Activated CD4-positive, alpha-beta memory T cell treated with anti-CD3 and anti-CD28 coated beads for 36 hours (primary cell): Measurements from ENCODE around the gene RRP12. TPM values are rescaled to one million over a fixed set of nuclear protein-coding genes. Genes with fewer than 3 reads are reported as not detected.

Source experiments
- CTCF ChIA-PET: fragments of 350-600 bp; sonication (Branson Sonifier 250); formaldehyde crosslinking; loops from one replicate; lab custom pipeline; 2021; ENCODE audit warnings: antibody characterized with exemption, inconsistent platforms; lab: Charles Lee
- POLR2A ChIA-PET: fragments of 350-600 bp; sonication (Branson Sonifier 250); formaldehyde crosslinking; loops from one replicate; lab custom pipeline; 2021; ENCODE audit warnings: antibody characterized with exemption; lab: Charles Lee
- DNase-seq: peaks from one replicate; pipeline ENCODE4 v3.0.0-alpha.2; 2020
- H3K27ac Mint-ChIP-seq: one replicate; pipeline ENCODE4 v1.8.0; 2021; ENCODE audit warnings: mixed read lengths
- H3K27me3 Mint-ChIP-seq: one replicate; pipeline ENCODE4 v1.8.0; 2021; ENCODE audit warnings: mixed read lengths
- H3K36me3 Mint-ChIP-seq: one replicate; pipeline ENCODE4 v1.8.0; 2021; ENCODE audit warnings: mixed read lengths
- H3K4me1 Mint-ChIP-seq: one replicate; pipeline ENCODE4 v1.8.0; 2021; ENCODE audit warnings: low read depth, mixed read lengths
- H3K4me3 Mint-ChIP-seq: one replicate; pipeline ENCODE4 v1.8.0; 2021; ENCODE audit warnings: mild to moderate bottlenecking, mixed read lengths
- H3K9me3 Mint-ChIP-seq: one replicate; pipeline ENCODE4 v1.8.0; 2021; ENCODE audit warnings: mixed read lengths
- intact Hi-C: fragments of 100-400 bp; cut with micrococcal nuclease; formaldehyde crosslinking; loops from one replicate; pipeline ENCODE4 v1.15.1; 2023
- total RNA-seq, 2 experiments: library from RNA; stranded (reverse); gene quantifications; one replicate each; pipeline ENCODE4 v1.2.3, GENCODE V29; 2021

The RRP12 gene
- total RNA-seq, 2 experiments from 2014 or later: 40.4 to 41.8 TPM

DNA sequence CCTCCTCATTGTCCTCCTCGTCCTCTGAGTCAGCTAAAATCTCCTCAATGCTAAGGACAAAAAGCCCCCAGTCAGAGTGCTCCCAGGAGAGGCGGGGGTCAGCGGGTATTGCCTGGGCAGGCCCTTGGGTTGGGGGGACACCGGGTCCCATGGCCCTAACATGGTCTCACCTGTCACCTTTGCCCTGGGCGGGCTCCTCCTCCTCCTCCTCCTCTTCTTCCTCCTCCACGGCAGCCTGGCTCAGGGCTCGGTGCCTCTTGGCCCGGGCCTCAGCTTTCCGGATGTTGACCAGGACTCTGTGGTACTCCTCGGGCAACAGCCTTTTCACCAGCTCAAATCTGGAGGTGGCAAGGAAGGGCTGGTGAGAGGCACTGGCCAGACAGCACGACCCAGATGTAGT lies 34.6 kb downstream of the RRP12 start:
- Mint-ChIP-seq H3K9me3 (no peaks in the 10 kb centered on the region), H3K36me3 (peaks cover 53% of the 10 kb centered on the region), H3K4me3 (no peak overlapping the region), H3K4me1 (no peaks in the 10 kb centered on the region), H3K27me3 (no peaks in the 10 kb centered on the region), H3K27ac (no peak overlapping the region)
- POLR2A ChIA-PET: no interaction called here
- DNase-seq: no peak
- CTCF ChIA-PET: no interaction called here
- intact Hi-C loops: no loop called here

DNA sequence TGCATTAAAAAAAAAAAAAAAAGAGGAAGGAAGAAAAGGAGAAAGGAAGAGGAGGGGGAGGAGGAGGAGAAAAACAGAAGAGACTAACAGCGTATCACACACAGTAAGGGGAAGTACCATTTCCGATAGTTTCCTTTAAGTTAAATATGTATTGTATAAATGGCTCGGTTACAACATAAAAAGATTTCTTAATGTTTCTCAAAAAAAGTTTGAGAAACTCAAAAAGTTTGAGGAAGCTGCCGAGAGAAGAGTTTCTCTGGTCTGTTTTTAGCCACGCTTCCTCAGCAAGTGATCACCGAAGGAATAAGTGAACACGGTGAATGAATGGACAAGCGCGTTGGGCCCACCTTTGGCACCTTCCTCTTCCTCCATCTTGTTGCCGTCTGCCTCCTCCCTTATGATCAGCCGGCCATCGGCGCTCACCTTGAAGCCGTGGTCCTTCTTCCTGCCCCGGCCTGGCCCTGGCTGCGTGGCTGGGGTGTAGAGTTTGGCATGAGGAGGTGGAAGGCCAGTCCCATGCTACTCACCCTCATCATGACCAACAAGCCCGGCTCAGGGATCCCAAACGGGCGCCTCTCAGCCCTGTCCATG lies 35.3 kb downstream of the RRP12 start:
- no peak for DNase-seq
- H3K27ac Mint-ChIP-seq: no peak overlapping the region
- H3K9me3 Mint-ChIP-seq: no peaks in the 10 kb centered on the region
- intact Hi-C loops: no loop called here
- no peaks in the 10 kb centered on the region for H3K4me1 Mint-ChIP-seq
- POLR2A ChIA-PET: no interaction called here
- CTCF ChIA-PET: no interaction called here
- peaks cover 51% of the 10 kb centered on the region for H3K36me3 Mint-ChIP-seq
- no peaks in the 10 kb centered on the region for H3K27me3 Mint-ChIP-seq
- H3K4me3 Mint-ChIP-seq: no peak overlapping the region

DNA sequence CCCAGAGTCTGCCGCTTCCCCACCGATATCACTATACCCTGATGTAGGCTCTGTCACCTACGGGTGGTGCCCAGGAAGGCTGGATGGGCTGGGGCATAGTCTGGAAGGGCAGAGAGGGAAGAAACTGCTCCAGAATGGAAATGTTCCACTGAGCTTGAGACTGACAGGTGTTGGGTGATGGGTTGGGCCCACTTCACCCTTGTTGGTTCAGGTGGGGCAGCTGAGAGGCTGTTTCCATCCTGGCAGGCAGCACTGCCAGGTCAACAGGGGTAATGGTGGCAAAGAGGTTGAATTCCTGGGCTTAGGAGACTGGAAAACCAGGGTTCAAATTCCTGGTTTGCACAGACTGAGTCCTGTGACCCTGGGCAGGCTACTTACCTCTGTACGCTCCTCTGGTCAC lies 38.1 kb downstream of the RRP12 start:
- H3K27me3 Mint-ChIP-seq: no peaks in the 10 kb centered on the region
- no peak overlapping the region for H3K4me3 Mint-ChIP-seq
- no peak for DNase-seq
- H3K4me1 Mint-ChIP-seq: no peaks in the 10 kb centered on the region
- intact Hi-C loops: no loop called here
- CTCF ChIA-PET: interaction anchor here (1.0 kb wide), 1 partner anchor 84 kb away, joined by 3 read pairs; no protein-coding TSS in a partner anchor
- H3K27ac Mint-ChIP-seq: no peak overlapping the region
- POLR2A ChIA-PET: no interaction called here
- H3K9me3 Mint-ChIP-seq: no peaks in the 10 kb centered on the region
- H3K36me3 Mint-ChIP-seq: peaks cover 37% of the 10 kb centered on the region

DNA sequence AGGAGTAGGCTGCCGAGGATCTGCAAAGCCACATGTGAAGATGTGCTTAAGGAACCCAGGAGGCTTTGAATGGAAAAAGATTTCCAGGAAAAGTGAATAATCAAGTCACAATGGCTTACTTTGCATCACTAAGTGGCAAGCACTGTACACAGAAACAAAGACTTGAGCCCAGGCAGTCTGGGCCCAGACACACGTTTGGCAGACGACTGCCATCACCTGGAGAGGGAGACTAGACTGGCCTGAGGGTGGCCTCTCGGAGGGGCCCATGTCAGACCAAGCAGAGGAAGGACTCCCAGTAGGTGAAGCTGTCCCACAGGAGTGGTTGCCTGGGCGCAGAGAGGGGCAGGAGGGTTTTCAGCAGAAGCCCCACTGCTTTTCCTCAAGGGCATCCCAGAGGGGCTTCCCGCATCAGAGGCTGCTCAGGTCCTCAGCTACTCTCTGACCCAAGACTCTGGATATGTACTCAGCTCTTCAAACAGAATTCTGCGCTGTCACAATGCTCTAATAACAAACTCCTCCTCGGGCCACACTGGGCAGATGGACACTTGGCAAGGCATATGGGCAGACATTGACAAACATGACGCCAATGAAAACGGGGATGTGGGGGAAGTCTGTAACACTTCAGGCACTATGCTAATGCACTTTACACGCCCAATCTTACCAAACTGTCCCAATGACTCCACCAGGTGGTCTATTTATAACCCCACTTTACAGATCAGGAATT lies 38.7 kb downstream of the RRP12 start:
- H3K9me3 Mint-ChIP-seq: no peaks in the 10 kb centered on the region
- intact Hi-C loops: no loop called here
- H3K27me3 Mint-ChIP-seq: no peaks in the 10 kb centered on the region
- H3K27ac Mint-ChIP-seq: no peak overlapping the region
- no peak for DNase-seq
- H3K4me3 Mint-ChIP-seq: no peak overlapping the region
- CTCF ChIA-PET: interaction anchor here (1.0 kb wide), 1 partner anchor 84 kb away, joined by 3 read pairs; no protein-coding TSS in a partner anchor
- peaks cover 36% of the 10 kb centered on the region for H3K36me3 Mint-ChIP-seq
- no peaks in the 10 kb centered on the region for H3K4me1 Mint-ChIP-seq
- POLR2A ChIA-PET: no interaction called here

DNA sequence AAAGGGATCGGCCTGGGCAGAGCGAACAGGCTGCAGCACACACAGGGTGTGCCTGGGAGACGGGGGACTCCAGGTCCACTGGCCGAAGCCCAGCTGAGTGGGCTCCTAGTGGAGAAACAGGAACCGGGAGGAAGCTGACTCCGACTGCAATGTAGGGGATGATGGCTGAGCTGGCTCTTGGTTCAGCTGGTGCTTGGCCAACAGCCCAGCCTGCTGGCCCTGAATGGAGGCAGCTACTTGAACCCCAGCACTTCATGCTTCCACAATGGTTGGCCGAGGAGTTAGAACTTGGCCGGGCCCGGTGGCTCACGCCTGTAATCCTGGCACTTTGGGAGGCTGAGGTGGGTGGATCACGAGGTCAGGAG lies 39.6 kb downstream of the RRP12 start:
- H3K27me3 Mint-ChIP-seq: no peaks in the 10 kb centered on the region
- ChIA-PET POLR2A (no interaction called here), CTCF (interaction anchor here (0.7 kb wide), 1 partner anchor 28 kb away, joined by 3 read pairs; no protein-coding TSS in a partner anchor)
- no peak for DNase-seq
- intact Hi-C loops: no loop called here
- no peak overlapping the region for H3K4me3 Mint-ChIP-seq
- H3K27ac Mint-ChIP-seq: no peak overlapping the region
- H3K4me1 Mint-ChIP-seq: no peaks in the 10 kb centered on the region
- peaks cover 34% of the 10 kb centered on the region for H3K36me3 Mint-ChIP-seq
- no peaks in the 10 kb centered on the region for H3K9me3 Mint-ChIP-seq

DNA sequence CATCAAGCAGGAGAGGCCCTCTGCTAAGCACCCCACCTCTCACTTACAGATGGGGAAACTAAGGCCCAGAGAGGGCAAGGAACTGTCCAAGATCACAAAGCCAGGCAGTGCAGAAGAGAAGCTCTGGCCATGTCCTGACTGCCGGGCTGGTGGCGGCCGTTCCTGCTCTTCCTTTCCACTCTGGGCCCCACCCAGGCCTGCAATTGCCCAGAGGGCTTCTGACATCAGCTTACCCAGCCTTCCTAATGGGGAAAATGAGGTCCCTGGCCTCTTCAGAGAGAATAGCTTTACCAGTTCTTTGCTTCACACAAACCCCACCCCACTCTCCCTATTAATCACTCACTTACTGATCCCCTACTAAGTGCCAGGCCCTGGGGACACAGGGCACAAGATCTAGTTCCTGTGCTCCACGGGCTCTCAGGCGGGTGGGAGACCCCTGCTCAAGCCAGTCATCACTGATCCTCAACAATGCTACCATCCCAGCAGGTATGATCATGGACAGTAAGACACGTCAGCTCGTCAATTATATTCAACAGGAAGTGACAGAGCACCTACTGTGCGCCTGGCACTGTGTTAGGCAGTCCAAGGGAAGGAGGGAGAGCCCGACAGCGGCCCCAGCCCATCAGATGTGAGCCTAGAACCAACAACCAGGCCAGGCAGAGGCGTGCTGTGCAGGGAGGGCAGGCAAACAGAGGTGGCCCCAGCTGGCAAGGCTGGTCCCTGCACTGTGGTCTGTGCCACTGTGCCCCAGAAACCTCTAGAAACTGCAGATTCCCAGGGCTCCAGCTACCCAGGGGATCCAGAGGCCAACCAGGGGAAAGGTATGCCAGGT lies 40.2 kb downstream of the RRP12 start:
- DNase-seq: no peak
- H3K27ac Mint-ChIP-seq: no peak overlapping the region
- H3K27me3 Mint-ChIP-seq: no peaks in the 10 kb centered on the region
- H3K36me3 Mint-ChIP-seq: peaks cover 36% of the 10 kb centered on the region
- intact Hi-C loops: no loop called here
- no peaks in the 10 kb centered on the region for H3K4me1 Mint-ChIP-seq
- CTCF ChIA-PET: interaction anchor here (0.7 kb wide), 1 partner anchor 28 kb away, joined by 3 read pairs; no protein-coding TSS in a partner anchor
- POLR2A ChIA-PET: no interaction called here
- H3K9me3 Mint-ChIP-seq: no peaks in the 10 kb centered on the region
- H3K4me3 Mint-ChIP-seq: no peak overlapping the region

DNA sequence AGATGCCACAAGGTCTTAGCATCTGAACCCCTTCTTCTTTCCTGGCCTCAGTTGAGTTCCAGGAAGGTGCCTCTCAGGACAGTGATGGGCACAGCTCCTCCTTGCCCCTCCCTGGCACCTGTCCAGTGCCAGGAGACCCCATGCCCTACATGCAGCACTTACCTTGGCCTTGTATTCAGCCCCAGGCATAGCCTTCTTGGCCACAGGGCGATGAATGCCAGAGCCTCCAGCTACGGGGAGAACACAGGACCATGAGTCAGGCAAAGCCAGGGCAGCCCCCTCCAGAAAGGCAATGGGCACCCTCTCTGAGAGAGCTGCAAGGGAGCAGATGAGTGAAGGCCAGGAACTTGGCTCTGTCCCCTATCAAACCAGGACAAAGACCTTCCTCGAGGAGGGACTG lies 42.4 kb downstream of the RRP12 start:
- H3K9me3 Mint-ChIP-seq: no peaks in the 10 kb centered on the region
- H3K4me1 Mint-ChIP-seq: no peaks in the 10 kb centered on the region
- POLR2A ChIA-PET: interaction anchor here (1.1 kb wide), 1 partner anchor 42 kb away, joined by 3 read pairs; the partner anchor contains the start of gene RRP12
- no peak overlapping the region for H3K4me3 Mint-ChIP-seq
- intact Hi-C loops: no loop called here
- no peaks in the 10 kb centered on the region for H3K27me3 Mint-ChIP-seq
- no peak for DNase-seq
- H3K36me3 Mint-ChIP-seq: peaks cover 28% of the 10 kb centered on the region
- CTCF ChIA-PET: no interaction called here
- H3K27ac Mint-ChIP-seq: peak overlapping the region; percentile 13

DNA sequence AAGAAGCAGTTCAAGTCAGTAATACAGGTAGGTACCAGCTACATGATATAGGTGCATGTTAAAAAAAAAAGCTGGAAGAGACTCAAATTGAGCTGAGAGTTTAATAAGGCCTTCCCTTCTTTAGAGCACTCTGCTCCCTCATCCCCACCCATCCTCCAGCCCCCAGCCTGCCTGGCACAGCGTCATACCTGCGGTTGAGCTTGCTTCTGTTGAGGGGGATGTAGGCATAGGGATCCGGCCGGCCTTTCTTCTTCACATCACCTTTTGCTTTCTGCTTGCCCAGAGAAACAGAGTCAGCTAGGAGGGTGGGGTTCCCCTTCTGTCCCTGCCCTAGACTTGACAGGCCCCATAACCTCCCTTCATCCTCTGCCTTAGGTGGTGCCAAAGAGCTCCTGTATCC lies 42.8 kb downstream of the RRP12 start:
- Mint-ChIP-seq H3K36me3 (peaks cover 28% of the 10 kb centered on the region), H3K9me3 (no peaks in the 10 kb centered on the region), H3K4me3 (no peak overlapping the region), H3K27ac (no peak overlapping the region), H3K27me3 (no peaks in the 10 kb centered on the region), H3K4me1 (no peaks in the 10 kb centered on the region)
- POLR2A ChIA-PET: interaction anchor here (1.1 kb wide), 1 partner anchor 42 kb away, joined by 3 read pairs; the partner anchor contains the start of gene RRP12
- CTCF ChIA-PET: interaction anchor here (0.6 kb wide), 1 partner anchor 80 kb away, joined by 3 read pairs; no protein-coding TSS in a partner anchor
- intact Hi-C loops: no loop called here
- no peak for DNase-seq

DNA sequence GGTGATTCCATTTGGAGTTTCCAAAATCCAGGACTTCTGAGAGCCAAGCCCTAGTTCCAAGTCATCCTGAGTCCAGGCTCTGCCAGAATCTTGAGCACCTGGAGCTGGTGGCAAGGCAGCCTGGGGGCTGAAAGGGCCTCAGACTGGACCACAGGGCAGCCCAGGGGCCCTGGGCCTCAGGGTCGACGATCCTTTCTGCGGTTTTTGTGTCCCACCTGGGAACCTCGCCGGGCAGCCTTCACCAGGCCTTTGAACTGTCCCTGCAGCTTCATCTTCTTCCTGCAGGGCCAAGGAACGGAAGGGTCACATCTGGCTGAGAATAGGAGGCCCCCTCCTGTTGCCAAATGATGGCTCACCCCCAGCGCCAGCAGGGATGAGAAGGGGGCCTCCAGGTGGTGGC lies 44.2 kb downstream of the RRP12 start:
- CTCF ChIA-PET: interaction anchor here (0.9 to 1.1 kb wide), 2 partner anchors 18 to 78 kb away, joined by 3 to 5 read pairs; no protein-coding TSS in a partner anchor
- no peak for DNase-seq
- H3K4me3 Mint-ChIP-seq: no peak overlapping the region
- POLR2A ChIA-PET: no interaction called here
- H3K27me3 Mint-ChIP-seq: no peaks in the 10 kb centered on the region
- intact Hi-C loops: no loop called here
- no peaks in the 10 kb centered on the region for H3K4me1 Mint-ChIP-seq
- no peaks in the 10 kb centered on the region for H3K9me3 Mint-ChIP-seq
- H3K27ac Mint-ChIP-seq: no peak overlapping the region
- peaks cover 24% of the 10 kb centered on the region for H3K36me3 Mint-ChIP-seq

DNA sequence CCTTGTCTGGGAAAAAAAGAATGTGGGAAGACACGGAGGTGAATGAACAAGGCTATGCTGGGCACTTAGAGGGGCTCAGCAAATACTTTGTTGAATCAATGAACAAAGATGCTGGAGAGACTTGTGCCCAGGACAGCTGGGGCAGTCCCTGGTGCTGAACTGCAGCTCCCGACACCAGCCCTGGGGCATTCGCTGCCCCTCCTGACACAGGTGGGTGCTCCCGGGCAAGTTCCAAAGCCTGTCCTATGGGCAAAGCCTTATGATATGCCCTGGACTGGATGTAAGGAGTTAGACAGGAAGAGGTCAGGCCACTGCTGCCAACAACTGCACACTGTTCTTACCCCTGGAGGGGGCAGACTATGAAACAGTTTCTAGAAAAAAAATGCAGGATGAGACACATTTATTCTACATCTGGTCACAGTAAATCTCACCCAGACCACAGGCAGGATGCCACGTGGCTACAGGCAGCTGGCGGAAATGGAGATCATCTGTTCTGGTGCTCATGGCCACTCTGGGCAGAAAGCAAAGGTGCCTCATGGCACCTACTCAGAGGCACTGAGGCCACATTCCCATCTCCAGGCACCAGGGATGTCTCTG lies 44.7 kb downstream of the RRP12 start:
- Mint-ChIP-seq H3K9me3 (no peaks in the 10 kb centered on the region), H3K4me1 (no peaks in the 10 kb centered on the region), H3K27ac (no peak overlapping the region), H3K4me3 (no peak overlapping the region), H3K36me3 (peaks cover 24% of the 10 kb centered on the region), H3K27me3 (no peaks in the 10 kb centered on the region)
- ChIA-PET CTCF (interaction anchor here (1.1 to 1.8 kb wide), 3 partner anchors 18 to 82 kb away, joined by 3 to 6 read pairs (median 3); no protein-coding TSS in a partner anchor), POLR2A (no interaction called here)
- intact Hi-C loops: no loop called here
- DNase-seq: no peak

DNA sequence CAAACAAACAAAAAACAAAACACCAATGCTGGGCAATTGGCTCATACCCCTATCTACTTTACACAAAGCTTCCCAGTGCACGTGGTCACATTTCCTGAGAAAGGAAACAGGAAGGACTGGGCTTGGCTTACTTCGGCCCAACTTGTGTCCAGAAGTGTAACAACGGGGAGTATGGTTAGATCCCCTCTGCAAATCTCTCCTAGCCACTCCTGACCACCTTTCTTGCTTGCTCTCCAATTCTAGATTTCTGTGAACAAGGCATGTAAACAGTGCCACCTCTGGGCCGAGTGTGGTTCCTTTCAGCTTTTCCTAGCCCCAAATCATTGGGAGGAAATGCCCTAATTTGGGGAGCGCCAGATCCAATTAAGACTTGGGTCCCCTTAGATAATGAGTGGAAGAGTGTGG lies 45.6 kb downstream of the RRP12 start:
- no peak for DNase-seq

More for the DNA sequence above, 45.6 kb downstream of the RRP12 start:
- CTCF ChIA-PET: interaction anchor here (1.2 to 1.8 kb wide), 3 partner anchors 64 to 81 kb away, joined by 3 to 8 read pairs (median 6); no protein-coding TSS in a partner anchor
- POLR2A ChIA-PET: no interaction called here
- Mint-ChIP-seq H3K36me3 (peaks cover 22% of the 10 kb centered on the region), H3K4me3 (no peak overlapping the region), H3K27me3 (no peaks in the 10 kb centered on the region), H3K4me1 (no peaks in the 10 kb centered on the region), H3K9me3 (no peaks in the 10 kb centered on the region), H3K27ac (no peak overlapping the region)
- intact Hi-C loops: no loop called here
